ENCODE measurements around the gene GSX1.

GRCh38 chr13:27774169-27774568 lies 18.1 kb upstream of the GSX1 start:
- TF ChIP-seq GATA2 (IDR thresholded peaks at IDR 0.05; ENCODE audit: low read depth, low read length), result no peak
- TF ChIP-seq GATA3 (IDR thresholded peaks at IDR 0.05; ENCODE audit: low read depth, low read length), result no peak

Measured in SH-SY5Y (cell line).